NCI-H345 (cell line): ENCODE measurements around the gene GCNT2.
"Not testable (repeated sequence)": the region's sequence is repeated elsewhere in the genome, so short reads cannot be mapped to it uniquely, and the experiment has no call there.

Experiments used
- DNase-seq: peaks from one replicate; lab custom pipeline; 2025; lab: John Stamatoyannopoulos, UW

The GCNT2 gene

DNA sequence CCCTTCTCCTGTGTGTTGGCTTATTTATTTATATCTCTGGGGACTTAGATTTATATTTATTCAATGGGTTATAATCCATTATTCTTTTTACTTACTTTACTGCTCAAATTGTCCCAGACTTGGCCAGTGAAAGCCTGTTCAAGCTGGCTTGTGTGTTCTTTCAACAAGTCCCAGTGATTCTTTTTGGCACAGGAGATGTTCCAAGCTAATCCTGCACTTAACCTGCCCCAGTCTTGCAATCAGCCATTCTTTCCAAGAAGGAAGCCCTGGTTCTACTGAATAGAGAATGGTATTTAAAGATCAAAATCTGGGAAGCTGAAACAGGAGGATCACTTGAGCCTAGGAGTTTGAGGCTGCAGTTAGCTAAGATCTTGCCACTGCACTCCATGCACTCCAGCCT is 26.7 kb downstream of the GCNT2 start:
- no peak for DNase-seq

- no peak for DNase-seq
These were observed 29.6 kb downstream of the GCNT2 start for GRCh38 chr6:10550764-10551163.

DNA sequence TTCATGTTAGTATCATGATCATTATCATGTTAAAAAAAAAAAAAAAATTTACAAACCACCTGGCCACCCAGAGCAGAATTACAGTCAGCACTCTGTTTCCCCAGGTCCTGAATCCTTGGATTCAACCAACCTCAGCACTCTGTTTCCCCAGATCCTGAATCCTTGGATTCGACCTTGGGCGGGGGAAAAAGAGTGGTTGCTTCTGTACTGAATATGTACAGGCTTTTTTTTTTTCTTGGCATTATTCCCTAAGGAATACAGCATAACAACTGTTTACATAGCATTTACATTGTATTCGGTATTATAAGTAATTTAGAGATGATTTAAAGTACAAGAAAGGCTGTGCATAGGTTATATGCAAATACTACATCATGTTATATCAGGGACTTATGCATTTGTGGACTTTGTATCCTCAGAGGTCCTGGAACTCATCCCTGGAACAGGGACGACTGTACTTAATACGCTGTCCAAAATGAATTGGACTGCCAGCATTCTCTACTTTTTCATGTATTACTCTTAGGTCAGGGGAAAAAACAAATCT is 31.2 kb downstream of the GCNT2 start:
- DNase-seq: no peak

- no peak for DNase-seq
These were observed 32.7 kb downstream of the GCNT2 start for GRCh38 chr6:10553871-10554270.

DNA sequence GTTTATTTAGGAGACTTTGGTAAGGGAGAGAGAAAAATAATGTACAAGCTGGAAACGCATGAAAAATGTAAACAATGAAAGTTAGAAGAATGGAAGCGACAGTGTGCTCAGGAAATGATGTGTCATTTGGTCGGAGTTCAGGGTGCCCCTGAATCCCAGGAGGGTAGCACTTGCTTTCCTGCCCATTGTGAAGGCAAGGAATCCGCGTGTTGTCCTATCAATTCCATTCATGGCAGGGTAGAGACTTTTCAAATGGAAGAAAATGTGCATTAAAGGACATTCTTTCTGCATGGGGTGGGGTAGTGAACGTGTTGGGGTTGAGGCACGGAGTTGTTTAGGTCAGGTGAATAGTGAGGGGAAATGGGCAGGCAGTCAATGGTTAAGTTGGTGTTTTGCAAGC is 33.7 kb downstream of the GCNT2 start:
- DNase-seq: no peak

DNA sequence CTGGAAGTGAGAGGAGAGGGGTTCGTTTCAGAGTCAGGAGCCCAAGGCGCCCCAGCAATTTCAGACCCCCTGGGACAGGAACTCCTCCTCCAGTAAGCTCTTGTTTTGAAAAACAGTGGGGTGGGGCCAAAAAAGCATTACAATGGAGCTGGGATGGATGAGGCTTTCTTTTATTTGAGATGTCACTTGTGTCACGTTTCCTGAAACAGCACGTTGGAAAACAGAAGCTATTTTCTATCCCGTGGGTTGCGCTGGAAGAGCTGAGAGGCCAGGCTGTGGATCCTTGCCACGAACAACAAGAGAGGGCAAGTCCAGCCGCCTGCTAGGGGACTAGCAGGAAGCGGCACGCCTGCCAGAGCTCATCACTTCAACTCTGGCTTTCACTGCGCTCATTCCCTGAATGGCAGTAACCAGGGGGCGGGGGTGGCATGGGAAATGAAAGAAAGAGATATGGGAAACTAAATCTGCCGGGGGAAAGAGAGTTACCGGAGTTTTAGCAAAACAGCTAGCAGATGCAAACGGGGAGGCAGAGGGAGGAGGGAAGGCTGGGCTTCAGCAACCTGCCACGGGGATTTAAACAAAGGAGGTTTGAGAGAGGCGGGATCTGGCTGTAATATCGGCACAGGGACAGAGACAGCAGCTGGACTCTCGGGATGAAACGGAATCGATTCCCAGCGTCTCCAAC is 34.6 kb downstream of the GCNT2 start:
- DNase-seq: peak; percentile 63

GRCh38 chr6:10556589-10556988 is 35.4 kb downstream of the GCNT2 start:
- no peak for DNase-seq

DNA sequence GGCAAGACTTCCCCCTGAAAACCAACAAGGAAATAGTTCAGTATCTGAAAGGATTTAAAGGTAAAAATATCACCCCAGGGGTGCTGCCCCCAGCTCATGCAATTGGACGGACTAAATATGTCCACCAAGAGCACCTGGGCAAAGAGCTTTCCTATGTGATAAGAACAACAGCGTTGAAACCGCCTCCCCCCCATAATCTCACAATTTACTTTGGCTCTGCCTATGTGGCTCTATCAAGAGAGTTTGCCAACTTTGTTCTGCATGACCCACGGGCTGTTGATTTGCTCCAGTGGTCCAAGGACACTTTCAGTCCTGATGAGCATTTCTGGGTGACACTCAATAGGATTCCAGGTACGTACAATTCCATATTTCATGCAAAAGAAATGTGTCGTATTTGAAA is 35.8 kb downstream of the GCNT2 start:
- no peak for DNase-seq

GRCh38 chr6:10557913-10558312 is 36.8 kb downstream of the GCNT2 start:
- DNase-seq: no peak

DNA sequence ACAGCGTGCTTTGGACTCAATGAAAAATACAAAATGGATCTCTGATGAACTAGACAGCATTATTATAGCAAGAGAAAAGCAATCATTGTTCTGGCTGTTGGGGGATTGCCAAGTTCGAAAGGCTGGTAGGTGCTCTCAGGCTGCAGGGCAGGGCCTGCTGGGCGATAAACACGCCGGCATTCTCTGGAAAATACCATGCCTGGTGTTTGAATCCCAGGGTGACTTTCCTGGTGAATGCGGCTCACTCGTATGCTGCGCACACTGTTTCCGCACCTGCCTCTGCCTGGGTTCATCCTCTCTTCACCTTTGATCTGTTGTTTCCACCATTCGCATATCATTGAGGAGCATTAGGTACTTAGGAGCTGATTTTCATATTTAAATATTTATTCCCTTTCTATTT is 37.4 kb downstream of the GCNT2 start:
- peak; percentile 60 for DNase-seq

- no peak for DNase-seq
These were observed 38.5 kb downstream of the GCNT2 start for GRCh38 chr6:10559522-10560152.

DNA sequence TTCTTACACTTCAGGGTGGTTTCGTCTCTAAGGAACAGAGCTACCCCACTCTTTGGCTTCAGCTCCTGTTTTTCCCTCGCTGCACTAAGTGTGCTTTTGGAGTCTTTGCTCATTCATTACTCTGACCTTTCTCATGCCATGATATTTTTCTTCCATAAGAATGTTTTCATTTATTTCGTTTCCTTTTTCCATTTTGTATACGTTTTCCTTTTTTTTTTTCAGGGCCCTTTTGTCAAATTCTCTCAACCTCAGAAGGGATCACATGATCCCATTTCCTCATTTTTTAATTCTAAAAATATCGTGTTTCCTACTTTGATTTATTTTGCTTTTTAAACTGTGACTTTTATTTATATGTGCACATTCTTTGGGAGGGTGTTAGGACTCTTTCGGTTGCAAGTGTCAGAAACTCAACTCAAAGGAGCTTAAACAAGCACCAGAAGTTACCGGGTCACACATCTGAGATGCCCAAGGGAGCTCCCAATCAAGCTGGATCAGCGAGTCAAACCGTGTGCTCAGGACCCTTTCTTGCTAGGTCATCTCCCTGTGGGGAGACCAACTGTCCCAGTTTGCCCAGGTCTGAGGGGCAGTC is 40.6 kb downstream of the GCNT2 start:
- no peak for DNase-seq

- no peak for DNase-seq
These were observed 44.0 kb downstream of the GCNT2 start for GRCh38 chr6:10564975-10565673.

- no peak for DNase-seq
These were observed 44.8 kb downstream of the GCNT2 start for GRCh38 chr6:10565913-10566312.

DNA sequence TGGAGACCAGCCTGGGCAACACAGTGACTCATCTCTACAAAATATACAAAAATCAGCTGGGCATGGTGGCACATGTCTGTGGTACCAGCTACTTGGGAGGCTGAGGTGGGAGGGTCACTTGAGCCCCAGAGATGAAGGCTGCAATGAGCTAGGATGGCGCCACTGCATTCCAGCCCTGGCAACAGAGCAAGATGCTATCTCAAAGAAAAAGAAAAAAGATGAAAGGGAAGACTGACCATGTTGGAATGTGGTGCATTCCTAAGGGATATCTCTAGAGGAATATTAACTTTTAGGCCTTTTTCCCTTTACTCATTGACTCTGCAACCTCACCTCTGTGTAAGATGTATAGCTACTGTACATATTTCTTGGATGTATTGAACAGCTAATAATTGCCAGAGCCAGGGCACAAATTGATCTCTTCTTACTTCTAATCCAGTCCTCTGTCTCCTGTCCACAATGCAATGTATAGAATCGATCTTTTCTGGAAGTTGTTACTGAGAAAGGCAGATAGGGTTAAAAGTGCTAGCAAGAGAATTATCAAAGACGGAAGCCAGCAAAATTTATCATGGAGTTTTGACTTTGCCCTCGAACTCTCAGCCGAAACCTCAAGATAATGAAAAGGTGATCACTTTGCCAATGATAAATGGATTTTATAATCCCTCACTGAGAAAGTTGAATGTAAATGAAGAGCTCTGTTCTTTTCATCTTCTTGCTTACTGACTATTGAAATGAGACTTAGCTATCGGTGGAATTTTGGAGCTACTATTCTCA is 46.3 kb downstream of the GCNT2 start:
- no peak for DNase-seq

DNA sequence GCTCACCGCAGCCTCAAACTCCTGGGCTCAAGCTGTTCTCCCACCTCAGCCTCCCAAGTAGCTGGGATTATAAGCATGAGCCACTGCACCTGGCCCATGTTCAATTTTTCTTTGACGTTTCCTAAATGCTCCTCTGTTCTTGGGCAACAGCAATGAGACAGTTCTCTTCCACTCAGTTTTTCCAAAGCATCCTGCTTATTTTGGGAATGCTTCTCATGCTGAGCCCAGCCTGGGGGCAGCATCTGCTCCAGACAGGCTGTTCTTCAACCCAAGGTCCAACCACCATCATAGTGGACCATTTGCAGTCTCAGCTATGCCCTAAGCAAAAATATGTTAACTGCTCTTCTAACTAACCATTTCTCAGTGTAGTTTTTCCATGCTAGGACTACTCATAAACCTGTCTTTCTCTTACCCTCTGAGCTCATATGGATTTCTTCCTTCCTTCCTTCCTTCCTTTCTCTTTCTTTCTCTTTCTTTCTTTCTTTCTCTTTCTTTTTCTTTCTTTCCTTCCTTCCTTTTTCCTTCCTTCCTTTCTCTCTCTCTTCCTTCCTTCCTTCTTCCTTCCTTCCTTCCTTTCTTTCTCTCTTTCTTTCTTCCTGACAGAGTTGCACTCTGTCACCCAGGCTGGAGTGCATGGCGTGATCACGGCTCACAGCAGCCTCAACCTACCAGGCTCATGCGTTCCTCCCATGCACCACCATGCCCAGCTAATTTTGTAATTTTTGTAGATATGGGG is 48.4 kb downstream of the GCNT2 start:
- DNase-seq: no peak

GRCh38 chr6:10575519-10575918 is 54.4 kb downstream of the GCNT2 start:
- DNase-seq: not testable (repeated sequence)

DNA sequence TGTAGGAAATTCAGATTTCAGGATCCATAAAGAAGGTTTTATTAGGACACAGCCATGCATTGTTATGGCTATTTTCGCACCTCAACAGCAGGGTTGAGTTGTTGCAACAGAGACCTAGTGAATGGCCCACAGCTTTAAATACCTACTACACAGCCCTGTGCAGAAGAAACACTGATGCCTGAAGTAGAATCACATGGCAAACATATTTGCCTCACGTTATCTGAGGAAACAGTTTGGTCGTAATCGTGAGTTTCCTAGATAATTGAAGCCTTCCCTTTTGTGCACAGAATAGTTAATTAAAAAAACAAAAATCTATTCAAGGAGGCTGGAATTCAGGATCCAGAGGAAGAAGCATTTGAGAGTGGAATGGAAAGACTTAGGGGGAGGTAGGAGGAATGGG is 55.1 kb downstream of the GCNT2 start:
- no peak for DNase-seq

DNA sequence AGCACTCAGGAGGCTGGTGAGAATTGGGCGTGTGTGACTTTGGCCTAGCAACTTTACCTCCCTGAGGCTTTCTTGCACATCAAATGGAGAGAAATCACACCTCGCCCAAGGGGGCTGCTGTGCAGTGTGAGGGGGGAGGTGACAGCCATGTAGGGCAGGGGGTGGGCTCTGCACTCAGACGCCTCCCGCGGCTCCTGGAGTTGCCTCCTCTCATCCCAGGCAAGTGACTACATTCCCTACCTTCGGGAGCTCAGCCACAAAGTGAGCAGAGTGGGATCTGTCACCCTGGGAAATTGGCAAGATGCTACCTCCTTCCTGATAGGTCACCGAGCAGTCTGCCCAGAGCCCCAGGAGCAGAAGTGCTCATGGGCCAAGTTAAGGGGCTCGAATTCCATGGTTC is 56.0 kb downstream of the GCNT2 start:
- no peak for DNase-seq

DNA sequence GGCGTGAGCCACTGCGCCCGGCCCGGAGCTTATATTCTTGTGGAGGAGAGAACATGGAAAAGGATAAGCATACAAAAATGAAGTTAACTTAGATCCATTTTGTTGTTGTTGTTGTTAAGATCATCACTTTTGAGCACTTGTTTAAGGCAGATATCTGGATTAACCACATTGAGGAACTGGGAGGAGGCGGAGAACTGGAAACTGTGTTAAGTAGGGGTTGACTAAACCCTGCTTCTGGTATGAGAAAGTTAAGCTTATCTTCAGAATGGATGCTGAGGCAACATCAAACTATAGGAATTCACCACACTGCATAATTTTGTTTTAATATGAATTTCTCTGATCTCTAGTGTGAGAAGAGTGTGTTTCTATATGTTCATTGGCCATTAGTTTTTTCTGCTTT is 57.6 kb downstream of the GCNT2 start:
- DNase-seq: no peak

DNA sequence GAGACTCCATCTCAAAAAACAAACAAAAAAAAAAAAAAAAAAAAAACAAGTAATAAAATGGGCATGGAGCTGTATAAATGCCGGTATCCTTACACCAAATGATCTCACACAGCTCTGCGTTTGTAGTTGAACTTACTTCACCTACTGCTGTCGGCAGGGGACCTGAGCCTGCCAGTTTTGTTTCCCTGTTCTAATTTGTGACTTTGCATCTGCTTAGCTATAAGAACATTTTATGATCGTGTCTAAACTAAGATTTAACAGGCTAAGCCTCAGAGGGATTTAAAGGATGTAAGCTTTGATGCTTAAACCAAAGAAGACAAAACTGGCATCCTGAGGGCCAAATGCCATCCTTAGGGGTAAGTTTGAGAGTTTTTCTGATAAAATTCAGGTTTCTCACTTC is 58.7 kb downstream of the GCNT2 start:
- DNase-seq: no peak
